Measurements from ENCODE around the gene EBP. TPM values are rescaled to one million over a fixed set of nuclear protein-coding genes. Genes with fewer than 3 reads are reported as not detected.

The EBP gene
- total and polyA plus RNA-seq, 2 experiments from 2014 or later, result 128 to 176 TPM

- no peaks in the 10 kb centered on the region for H3K4me1 Mint-ChIP-seq
- H3K27ac Mint-ChIP-seq, result no peak overlapping the region
- H3K4me3 ChIP-seq, result no peak overlapping the region
- no peaks in the 10 kb centered on the region for H4K20me1 ChIP-seq (replicated peaks; ENCODE audit: insufficient read depth)
- H3K79me2 ChIP-seq (replicated peaks; ENCODE audit: insufficient read depth), result no peaks in the 10 kb centered on the region
- H2AFZ ChIP-seq, result no peak overlapping the region
- H3K4me3 Mint-ChIP-seq, result no peak overlapping the region
- H3K4me2 ChIP-seq, result no peak overlapping the region
- no peaks in the 10 kb centered on the region for H3K9me3 Mint-ChIP-seq
- H3K27ac ChIP-seq (ENCODE audit: low read depth), result no peak overlapping the region
- H3K9me2 ChIP-seq (ENCODE audit: insufficient read depth), result no peaks in the 10 kb centered on the region
- TF ChIP-seq CREB1 (CRISPR knock-in tag; IDR thresholded peaks at IDR 0.05; ENCODE audit: low read depth) (no peak), EZH2 (IDR thresholded peaks at IDR 0.05; ENCODE audit: low read depth, unreplicated experiment) (no peak)
- ATAC-seq (no peak), DNase-seq (ENCODE audit: low spot score) (no peak)
- H3K27me3 Mint-ChIP-seq (ENCODE audit: insufficient read depth, low read depth, poor library complexity), result no peaks in the 10 kb centered on the region
- no peaks in the 10 kb centered on the region for H3K27me3 ChIP-seq (ENCODE audit: insufficient read depth)
- H3K36me3 Mint-ChIP-seq (ENCODE audit: low read depth), result 0 out of 3 replicates have a peak, but pooled peaks cover 4% of the 10 kb centered on the region
- no peaks in the 10 kb centered on the region for H3K4me1 ChIP-seq (ENCODE audit: insufficient read depth)
- H3F3A ChIP-seq (replicated peaks; ENCODE audit: low read depth), result no peaks in the 10 kb centered on the region
- no peaks in the 10 kb centered on the region for H3K36me3 ChIP-seq (ENCODE audit: insufficient read depth)
These were observed 29.8 kb upstream of the EBP start for GRCh38 chrX:48491809-48492208.

- no peak overlapping the region for H3K27ac Mint-ChIP-seq
- H2AFZ ChIP-seq, result no peak overlapping the region
- H3K36me3 Mint-ChIP-seq (ENCODE audit: low read depth), result 0 out of 3 replicates have a peak, but pooled peaks cover under 1% of the 10 kb centered on the region
- DNase-seq (ENCODE audit: low spot score), result no peak
- no peak overlapping the region for H3K4me2 ChIP-seq
- no peaks in the 10 kb centered on the region for H3K9me2 ChIP-seq (ENCODE audit: insufficient read depth)
- H3K79me2 ChIP-seq (replicated peaks; ENCODE audit: insufficient read depth), result no peaks in the 10 kb centered on the region
- H3K4me3 ChIP-seq, result no peak overlapping the region
- no peaks in the 10 kb centered on the region for H3K4me1 Mint-ChIP-seq
- H3K4me3 Mint-ChIP-seq, result no peak overlapping the region
- H3K27me3 ChIP-seq (ENCODE audit: insufficient read depth), result no peaks in the 10 kb centered on the region
- H3K4me1 ChIP-seq (ENCODE audit: insufficient read depth), result no peaks in the 10 kb centered on the region
- H3F3A ChIP-seq (replicated peaks; ENCODE audit: low read depth), result no peaks in the 10 kb centered on the region
- H3K27me3 Mint-ChIP-seq (ENCODE audit: insufficient read depth, low read depth, poor library complexity), result no peaks in the 10 kb centered on the region
- no peaks in the 10 kb centered on the region for H4K20me1 ChIP-seq (replicated peaks; ENCODE audit: insufficient read depth)
- no peak overlapping the region for H3K27ac ChIP-seq (ENCODE audit: low read depth)
- ATAC-seq, result no peak
- H3K36me3 ChIP-seq (ENCODE audit: insufficient read depth), result no peaks in the 10 kb centered on the region
- no peaks in the 10 kb centered on the region for H3K9me3 Mint-ChIP-seq
- TF ChIP-seq POLR2AphosphoS5 (IDR thresholded peaks at IDR 0.05; ENCODE audit: low read depth), result no peak
- no peak for TF ChIP-seq EZH2 (IDR thresholded peaks at IDR 0.05; ENCODE audit: low read depth, unreplicated experiment)
- no peak for TF ChIP-seq JUNB (IDR thresholded peaks at IDR 0.05; ENCODE audit: unreplicated experiment)
- TF ChIP-seq REST (IDR thresholded peaks at IDR 0.05; ENCODE audit: unreplicated experiment), result no peak
- no peak for TF ChIP-seq ZNF462 (CRISPR knock-in tag; IDR thresholded peaks at IDR 0.05)
- TF ChIP-seq ETS1 (IDR thresholded peaks at IDR 0.05), result no peak
- TF ChIP-seq NANOG (IDR thresholded peaks at IDR 0.05; ENCODE audit: borderline replicate concordance), result no peak
- TF ChIP-seq ZNF114 (CRISPR knock-in tag; IDR thresholded peaks at IDR 0.05), result no peak
- no peak for TF ChIP-seq CREB1 (CRISPR knock-in tag; IDR thresholded peaks at IDR 0.05; ENCODE audit: low read depth)
- no peak for TF ChIP-seq EZH2phosphoT487 (IDR thresholded peaks at IDR 0.05; ENCODE audit: unreplicated experiment)
These were observed 29.2 kb upstream of the EBP start for GRCh38 chrX:48492293-48492910.

All from GM23338 (cell line).